T-helper 1 cell treated with Interleukin-12 subunit alpha and Interleukin-12 subunit beta and Interleukin-4 antibody, amounts not matched to agents 30 ng/mL and 1 ng/mL, for 36 hours (primary cell): ENCODE data around the gene MAGIX. TPM values are rescaled to one million over a fixed set of nuclear protein-coding genes. Genes with fewer than 3 reads are reported as not detected.

Experiments
- intact Hi-C: fragments of 100-400 bp; cut with micrococcal nuclease; formaldehyde crosslinking; loops from one replicate; pipeline ENCODE4 v1.15.1; 2024
- total RNA-seq: library from RNA; stranded (reverse); gene quantifications from 2 replicates; pipeline ENCODE4 v1.2.3, GENCODE V29; 2022

MAGIX gene
- total RNA-seq, 1 donor from 2014 or later: 2.0 TPM

- intact Hi-C loops: loop anchor here (2.0 to 5.0 kb wide), 6 partner anchors 56 to 355 kb away; partner anchors contain the start of genes GRIPAP1, HDAC6, OTUD5 and PRAF2
Measured at GRCh38 chrX:49157194-49157593, 5.4 kb upstream of the MAGIX start.

- intact Hi-C loops: no loop called here
Measured at GRCh38 chrX:49160908-49161307, 1.6 kb upstream of the MAGIX start.

- intact Hi-C loops: no loop called here
Measured at GRCh38 chrX:49161632-49162031, 926 bp upstream of the MAGIX start.

- intact Hi-C loops: loop anchor here (1.0 kb wide), 1 partner anchor 9 kb away; no protein-coding TSS in a partner anchor
Measured at GRCh38 chrX:49163555-49164419, 1.2 kb downstream of the MAGIX start.

- intact Hi-C loops: loop anchor here (1.0 to 5.0 kb wide), 2 partner anchors 8 to 247 kb away; partner anchors contain the start of gene PIM2
Measured at GRCh38 chrX:49164589-49165360, 2.2 kb downstream of the MAGIX start.

GRCh38 chrX:49165901-49166881 is 3.6 kb downstream of the MAGIX start:
- intact Hi-C loops: loop anchor here (1.0 to 5.0 kb wide), 3 partner anchors 11 to 249 kb away; partner anchors contain the start of gene PIM2

- intact Hi-C loops: loop anchor here (1.0 to 5.0 kb wide), 3 partner anchors 12 to 250 kb away; partner anchors contain the start of gene PIM2
Measured at GRCh38 chrX:49166914-49167739, 4.6 kb downstream of the MAGIX start.

- intact Hi-C loops: loop anchor here (5.0 kb wide), 1 partner anchor 250 kb away; the partner anchor contains the start of gene PIM2
Measured at GRCh38 chrX:49167740-49168108, 5.2 kb downstream of the MAGIX start.

GRCh38 chrX:49171752-49172279 is 9.3 kb downstream of the MAGIX start, which contains the start of gene PLP2:
TSS of gene PLP2 (plus strand) at chrX:49171898. CDS start at chrX:49172001, 103 bp downstream.
- intact Hi-C loops: loop anchor here (1.0 to 5.0 kb wide), 5 partner anchors 8 to 60 kb away; partner anchors contain the start of genes CACNA1F, GPKOW and PRICKLE3

- intact Hi-C loops: loop anchor here (1.0 to 5.0 kb wide), 5 partner anchors 8 to 60 kb away; partner anchors contain the start of genes CACNA1F, GPKOW and PRICKLE3
Measured at GRCh38 chrX:49172280-49172780, 9.8 kb downstream of the MAGIX start.

GRCh38 chrX:49173544-49173943 is 11.0 kb downstream of the MAGIX start:
- intact Hi-C loops: loop anchor here (2.0 to 5.0 kb wide), 2 partner anchors 51 to 59 kb away; partner anchors contain the start of genes CACNA1F and GPKOW

GRCh38 chrX:49174723-49175122 is 12.2 kb downstream of the MAGIX start:
- intact Hi-C loops: loop anchor here (5.0 kb wide), 1 partner anchor 58 kb away; the partner anchor contains the start of gene CACNA1F

- intact Hi-C loops: no loop called here
Measured at GRCh38 chrX:49175435-49176274, 13.1 kb downstream of the MAGIX start.

- intact Hi-C loops: no loop called here
Measured at GRCh38 chrX:49176421-49177326, 14.1 kb downstream of the MAGIX start.

GRCh38 chrX:49177338-49177833 is 14.8 kb downstream of the MAGIX start:
- intact Hi-C loops: no loop called here

- intact Hi-C loops: no loop called here
Measured at GRCh38 chrX:49177873-49178480, 15.4 kb downstream of the MAGIX start.
